CD4-positive, alpha-beta T cell treated with Interleukin-1 beta for 1 hour (primary cell): ENCODE results near the gene CES5A.
"Not testable (repeated sequence)": the region's sequence is repeated elsewhere in the genome, so short reads cannot be mapped to it uniquely, and the experiment has no call there.

Experiments used
- DNase-seq, 2 donors: peaks; one replicate each; pipeline ENCODE4 v3.0.0-alpha.2; 2020 to 2022

The CES5A gene

GRCh38 chr16:55873122-55873521 lies 2.1 kb downstream of the CES5A start:
- DNase-seq: no peak

GRCh38 chr16:55872130-55872529 lies 3.0 kb downstream of the CES5A start:
- DNase-seq: no peak

GRCh38 chr16:55871411-55872038 lies 3.6 kb downstream of the CES5A start:
- DNase-seq: no peak

GRCh38 chr16:55868980-55869379 lies 6.2 kb downstream of the CES5A start:
- no peak for DNase-seq

- no peak for DNase-seq
These were observed 7.0 kb downstream of the CES5A start for GRCh38 chr16:55868137-55868536.

GRCh38 chr16:55861288-55861687 lies 13.9 kb downstream of the CES5A start:
- DNase-seq: no peak

- DNase-seq: not testable (repeated sequence)
These were observed 17.5 kb downstream of the CES5A start for GRCh38 chr16:55857650-55858049.

- no peak for DNase-seq
These were observed 18.2 kb downstream of the CES5A start for GRCh38 chr16:55856950-55857349.

- no peak for DNase-seq
These were observed 22.1 kb downstream of the CES5A start for GRCh38 chr16:55853114-55853513.

- no peak for DNase-seq
These were observed 25.6 kb downstream of the CES5A start for GRCh38 chr16:55849536-55849935.

- DNase-seq: no peak
These were observed 28.4 kb downstream of the CES5A start for GRCh38 chr16:55846598-55847346.

GRCh38 chr16:55843105-55843395 lies 32.1 kb downstream of the CES5A start:
- DNase-seq: no peak

- peak; percentile 4 to 47 for DNase-seq
These were observed 32.6 kb downstream of the CES5A start for GRCh38 chr16:55842369-55843104.

GRCh38 chr16:55839115-55839514 lies 36.1 kb downstream of the CES5A start:
- peak in 1 of 2 donors; percentile 15 for DNase-seq

GRCh38 chr16:55836158-55836611 lies 39.0 kb downstream of the CES5A start:
- no peak for DNase-seq

- DNase-seq: no peak
These were observed 39.6 kb downstream of the CES5A start for GRCh38 chr16:55835581-55835980.

GRCh38 chr16:55835173-55835572 lies 40.0 kb downstream of the CES5A start:
- not testable (repeated sequence) for DNase-seq

- no peak for DNase-seq
These were observed 41.1 kb downstream of the CES5A start for GRCh38 chr16:55834049-55834448.

GRCh38 chr16:55832773-55833691 lies 42.1 kb downstream of the CES5A start, which contains the start of gene CES1:
Gene CES1, minus strand, starts transcription at chr16:55833096. Its CDS starts 41 bp downstream, at chr16:55833055.
- DNase-seq: no peak

GRCh38 chr16:55832425-55832772 lies 42.8 kb downstream of the CES5A start:
- DNase-seq: no peak

- no peak for DNase-seq
These were observed 44.4 kb downstream of the CES5A start for GRCh38 chr16:55830658-55831294.

GRCh38 chr16:55829232-55829631 lies 45.9 kb downstream of the CES5A start:
- not testable (repeated sequence) for DNase-seq
